Rectal smooth muscle tissue (tissue), 1 donor: ENCODE measurements around the gene MDN1.

Experiments used
- H3K27ac ChIP-seq: one replicate; pipeline ENCODE4 v1.7.0; 2013; ENCODE audit warnings: low read depth, low read length, inconsistent platforms
- H3K27me3 ChIP-seq: one replicate; pipeline ENCODE4 v1.7.0; 2013; ENCODE audit warnings: low read length; ENCODE audit not compliant: control insufficient read depth, insufficient read depth
- H3K36me3 ChIP-seq: one replicate; pipeline ENCODE4 v1.7.0; 2013; ENCODE audit warnings: low read length; ENCODE audit not compliant: control insufficient read depth, insufficient read depth
- H3K4me1 ChIP-seq: one replicate; pipeline ENCODE4 v1.7.0; 2013; ENCODE audit warnings: low read length; ENCODE audit not compliant: control insufficient read depth, insufficient read depth
- H3K4me3 ChIP-seq: one replicate; pipeline ENCODE4 v1.7.0; 2013; ENCODE audit warnings: low read length
- H3K9ac ChIP-seq: one replicate; pipeline ENCODE4 v1.7.0; 2013; ENCODE audit warnings: low read length

Gene MDN1

DNA sequence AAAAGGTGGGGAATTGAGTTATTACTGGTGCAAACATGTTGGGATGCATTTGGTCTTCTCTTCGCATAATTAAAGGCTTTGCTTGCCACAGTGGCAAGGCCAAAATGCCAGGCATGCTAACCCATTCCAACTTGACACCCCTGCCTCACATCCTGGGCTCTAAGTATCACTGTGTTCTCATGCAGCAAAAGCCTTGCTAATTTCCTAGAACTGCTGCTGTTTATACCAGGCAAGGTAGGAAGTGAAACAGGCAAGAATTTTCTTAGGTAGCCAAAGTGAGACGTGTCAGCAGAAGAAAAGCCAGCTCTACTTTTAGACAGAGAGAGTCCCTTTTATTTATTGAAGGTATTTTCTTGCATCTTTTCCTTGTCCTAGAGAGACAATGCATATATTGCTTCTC, 222.2 kb downstream of the MDN1 start:
- Histone ChIP-seq H3K9ac (no peak overlapping the region), H3K4me1 (no peaks in the 10 kb centered on the region), H3K36me3 (no peaks in the 10 kb centered on the region), H3K27me3 (no peaks in the 10 kb centered on the region), H3K27ac (no peak overlapping the region), H3K4me3 (no peak overlapping the region)

GRCh38 chr6:89596484-89596883, 223.1 kb downstream of the MDN1 start:
- H3K36me3 ChIP-seq = no peaks in the 10 kb centered on the region
- H3K4me3 ChIP-seq = no peak overlapping the region
- H3K27me3 ChIP-seq = no peaks in the 10 kb centered on the region
- H3K4me1 ChIP-seq = no peaks in the 10 kb centered on the region
- no peak overlapping the region for H3K9ac ChIP-seq
- H3K27ac ChIP-seq = no peak overlapping the region

DNA sequence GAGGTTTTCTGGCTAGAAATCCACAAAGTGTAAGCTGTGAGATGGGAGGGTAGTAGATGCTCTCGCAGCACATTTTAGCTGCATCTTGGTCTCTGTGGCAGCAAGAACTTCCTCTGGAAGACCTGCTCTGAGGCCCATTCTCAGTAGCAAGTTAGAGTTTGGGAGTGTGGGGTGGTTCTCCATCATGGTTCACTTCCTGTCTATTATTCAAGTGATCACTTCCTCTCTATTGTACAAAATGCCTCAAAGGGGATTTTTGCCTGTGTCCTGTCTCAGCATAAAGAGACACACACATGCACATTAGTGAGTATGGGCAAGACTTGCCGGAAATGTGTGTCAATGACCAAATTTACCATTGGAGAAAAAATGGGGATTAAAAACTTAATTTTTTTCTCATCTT, 223.5 kb downstream of the MDN1 start:
- Histone ChIP-seq H3K36me3 (no peaks in the 10 kb centered on the region), H3K27me3 (no peaks in the 10 kb centered on the region), H3K4me3 (no peak overlapping the region), H3K4me1 (no peaks in the 10 kb centered on the region), H3K9ac (no peak overlapping the region), H3K27ac (no peak overlapping the region)
